ENCODE measurements around the gene C22orf15. TPM values are rescaled to one million over a fixed set of nuclear protein-coding genes. Genes with fewer than 3 reads are reported as not detected.

The C22orf15 gene
- total and polyA plus RNA-seq, 2 of the 8 experiments (the other 6 are each of a cell fraction or from before 2014, with no cell fraction given) = 4.2 to 4.9 TPM

DNA sequence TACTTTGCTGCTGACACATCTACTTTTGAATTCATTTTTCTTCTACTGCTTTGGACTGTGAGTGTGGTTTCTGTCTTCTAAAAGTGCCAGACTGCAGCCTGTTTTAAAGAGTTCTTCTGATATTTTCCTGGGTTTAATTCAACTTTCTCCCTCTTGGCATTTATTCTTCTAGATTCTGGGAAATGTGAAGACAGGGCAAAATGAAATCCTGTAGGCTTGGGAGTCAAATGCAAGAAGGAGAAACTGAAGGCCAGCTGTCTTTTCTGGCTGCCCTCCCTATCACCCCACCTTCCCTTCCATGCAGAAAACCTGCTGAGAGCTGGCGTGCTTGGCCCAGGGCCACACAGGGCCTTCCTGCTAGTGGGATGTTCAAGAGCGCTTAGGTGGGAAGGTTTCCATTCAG, 19.5 kb upstream of the C22orf15 start (continued):
- no peak for TF ChIP-seq CHD7 (IDR thresholded peaks at IDR 0.05; ENCODE audit: insufficient replicate concordance, low read length)
- no peak for TF ChIP-seq CBX5 (IDR thresholded peaks at IDR 0.05; ENCODE audit: low read depth, low read length)

All from H1 (cell line).